ENCODE data around the gene SEMA5A.

The SEMA5A gene

DNA sequence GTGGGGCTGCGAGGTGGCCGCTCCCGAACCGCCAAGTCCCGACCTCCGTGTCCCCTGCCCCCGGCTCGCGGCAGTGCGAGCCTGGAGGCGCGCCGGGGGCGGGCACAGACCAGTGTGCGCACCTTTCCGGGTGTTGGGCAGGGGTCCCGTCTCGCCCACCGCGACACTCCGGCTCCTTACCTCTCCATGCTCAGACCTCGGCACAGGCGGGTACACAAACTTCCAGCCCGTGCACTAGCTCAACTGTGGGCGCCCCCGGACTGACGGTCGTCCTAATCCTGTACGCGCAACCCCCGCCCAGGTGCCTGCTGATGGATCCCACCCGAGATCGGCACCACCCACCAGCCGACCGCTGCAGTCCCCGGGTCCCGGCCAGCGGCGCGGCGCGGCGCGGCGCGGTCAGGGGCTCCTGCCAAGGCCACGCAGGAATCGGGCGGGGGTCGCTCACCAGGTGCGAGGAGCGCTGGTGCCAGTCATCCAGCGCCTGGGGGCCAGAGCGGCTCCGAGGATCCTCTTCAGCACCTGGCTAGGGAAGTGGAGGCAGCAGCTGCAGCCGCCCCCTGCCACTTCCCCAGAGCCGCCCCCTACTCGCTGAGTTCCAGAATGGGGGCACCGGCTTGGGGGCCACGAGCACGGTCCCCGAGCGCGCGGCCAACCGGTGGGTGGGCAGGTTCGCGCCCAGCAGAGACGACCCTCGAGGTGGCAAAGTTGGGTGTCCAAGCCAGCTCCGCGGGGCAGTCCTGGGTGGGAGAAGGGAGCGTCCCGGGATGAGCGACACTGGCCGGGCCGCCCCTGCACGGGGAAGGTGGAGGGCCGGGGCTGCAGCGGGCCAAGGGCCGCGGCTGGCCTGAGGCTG is 511 bp downstream of the SEMA5A start:
- DNase-seq, result no peak

DNA sequence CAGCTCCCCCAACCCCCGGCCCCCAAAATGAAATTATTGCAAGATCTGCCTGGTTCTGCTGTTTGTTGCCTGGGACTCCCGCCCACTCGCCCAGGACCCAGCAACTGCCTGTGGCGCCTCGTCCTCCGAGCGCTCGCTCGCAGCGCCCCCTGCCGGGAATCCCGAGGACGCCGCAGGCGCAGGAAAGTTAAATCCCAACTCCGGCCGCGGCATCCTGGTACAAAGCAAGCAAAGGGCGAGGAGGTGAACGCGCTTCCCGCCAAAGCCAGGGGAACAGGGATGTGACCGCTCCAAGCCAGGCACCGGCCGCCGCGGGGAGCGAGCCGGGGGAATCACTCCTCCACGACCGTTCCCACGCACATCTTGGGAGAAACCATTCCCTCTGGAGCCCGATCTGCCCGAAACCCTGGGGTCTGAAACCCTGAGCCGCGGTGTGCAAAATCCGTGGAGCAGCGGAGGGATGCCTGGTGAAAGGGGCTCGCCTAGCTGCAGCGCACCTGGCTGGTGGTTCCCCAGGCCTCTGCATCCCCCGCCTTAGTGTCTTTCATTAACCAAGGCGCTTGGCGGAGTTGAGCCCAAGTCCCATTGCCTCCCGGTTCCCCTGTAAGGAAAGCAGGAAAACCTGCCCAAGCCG is 1.3 kb downstream of the SEMA5A start:
- peak; percentile 16 for DNase-seq

DNA sequence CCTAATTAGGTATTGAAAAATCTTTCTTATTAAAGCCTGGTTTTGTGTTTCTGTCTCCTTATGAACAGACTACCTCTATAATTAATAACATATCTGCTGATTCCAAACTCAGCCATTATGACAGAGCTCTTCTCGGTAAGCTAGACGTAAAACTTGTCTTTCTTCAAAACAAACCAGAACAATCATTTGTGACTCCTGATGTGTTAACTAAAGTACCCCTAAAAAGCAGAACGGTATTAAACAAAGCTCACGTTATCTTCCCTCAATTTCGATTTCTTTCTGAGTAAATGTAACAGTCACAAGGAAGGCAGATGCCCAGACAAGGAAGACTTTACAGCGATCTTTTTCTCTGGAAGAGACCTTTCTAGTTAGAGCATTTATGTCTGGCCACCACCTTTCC is 1.8 kb downstream of the SEMA5A start:
- no peak for DNase-seq

DNA sequence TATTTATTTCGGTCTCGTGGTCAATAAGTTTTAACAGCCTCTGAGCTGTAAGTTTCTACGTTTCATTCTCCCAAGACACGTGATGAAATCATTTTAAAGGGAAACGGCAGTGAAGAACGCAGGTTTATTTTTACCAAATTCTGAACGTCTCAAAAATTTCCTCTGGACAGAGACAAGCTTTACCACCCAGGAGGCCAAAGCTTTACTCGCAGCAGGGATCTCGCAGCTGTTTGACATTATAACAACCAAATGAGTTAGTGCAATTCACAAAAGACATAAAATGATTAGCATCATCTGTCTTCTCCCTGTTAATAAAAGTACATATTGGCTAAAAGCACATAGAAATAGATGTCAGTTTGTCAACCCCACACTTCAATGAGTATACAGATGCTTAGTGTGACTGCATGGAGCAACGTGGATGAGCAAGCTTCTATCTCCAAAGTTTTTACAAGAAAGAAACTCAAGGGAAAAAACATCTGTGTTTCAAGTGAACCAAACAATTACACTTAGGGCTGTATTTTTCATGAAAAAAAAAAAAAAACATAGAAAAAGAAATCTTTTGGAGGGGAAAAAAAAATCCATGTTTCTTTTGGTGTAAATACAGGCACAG is 2.5 kb downstream of the SEMA5A start:
- DNase-seq, result no peak

DNA sequence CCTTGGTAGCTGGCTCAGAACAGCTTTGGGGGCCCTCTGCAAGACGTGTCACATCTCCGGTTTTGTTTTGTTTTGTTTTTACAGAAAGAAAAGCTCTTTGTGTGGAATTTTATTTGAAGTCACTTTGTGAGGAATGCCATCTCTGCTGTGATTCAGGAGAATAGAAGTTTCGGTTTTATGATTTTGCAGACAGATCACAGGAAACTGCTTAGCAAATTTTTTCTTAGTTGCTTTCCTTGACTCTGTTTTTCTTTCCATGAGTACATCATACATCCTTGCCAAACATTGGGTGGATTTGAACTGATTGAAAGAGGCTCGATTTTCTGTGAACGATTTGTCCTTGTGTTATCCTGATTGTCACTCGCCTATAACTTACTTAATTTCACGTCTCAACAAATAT is 5.1 kb downstream of the SEMA5A start:
- DNase-seq, result no peak

DNA sequence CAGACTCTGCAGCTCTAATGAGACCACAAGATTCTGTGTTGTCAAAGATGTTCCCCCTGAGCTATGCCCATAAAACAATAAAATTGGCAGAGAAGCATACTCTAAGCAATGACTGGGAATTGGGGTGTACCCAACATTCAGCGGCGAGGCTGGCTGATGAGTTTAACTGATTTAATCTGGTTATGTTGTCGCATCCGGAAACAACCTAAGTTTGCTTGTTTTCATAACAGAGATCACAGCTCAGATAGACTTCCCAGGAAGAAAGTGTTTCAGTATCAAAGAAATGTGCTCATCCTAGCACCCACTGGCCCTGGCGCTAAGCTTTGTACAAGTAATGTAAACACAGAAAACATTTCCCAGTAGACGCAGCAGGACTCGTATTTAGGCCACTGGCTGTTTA is 7.4 kb downstream of the SEMA5A start:
- no peak for DNase-seq

DNA sequence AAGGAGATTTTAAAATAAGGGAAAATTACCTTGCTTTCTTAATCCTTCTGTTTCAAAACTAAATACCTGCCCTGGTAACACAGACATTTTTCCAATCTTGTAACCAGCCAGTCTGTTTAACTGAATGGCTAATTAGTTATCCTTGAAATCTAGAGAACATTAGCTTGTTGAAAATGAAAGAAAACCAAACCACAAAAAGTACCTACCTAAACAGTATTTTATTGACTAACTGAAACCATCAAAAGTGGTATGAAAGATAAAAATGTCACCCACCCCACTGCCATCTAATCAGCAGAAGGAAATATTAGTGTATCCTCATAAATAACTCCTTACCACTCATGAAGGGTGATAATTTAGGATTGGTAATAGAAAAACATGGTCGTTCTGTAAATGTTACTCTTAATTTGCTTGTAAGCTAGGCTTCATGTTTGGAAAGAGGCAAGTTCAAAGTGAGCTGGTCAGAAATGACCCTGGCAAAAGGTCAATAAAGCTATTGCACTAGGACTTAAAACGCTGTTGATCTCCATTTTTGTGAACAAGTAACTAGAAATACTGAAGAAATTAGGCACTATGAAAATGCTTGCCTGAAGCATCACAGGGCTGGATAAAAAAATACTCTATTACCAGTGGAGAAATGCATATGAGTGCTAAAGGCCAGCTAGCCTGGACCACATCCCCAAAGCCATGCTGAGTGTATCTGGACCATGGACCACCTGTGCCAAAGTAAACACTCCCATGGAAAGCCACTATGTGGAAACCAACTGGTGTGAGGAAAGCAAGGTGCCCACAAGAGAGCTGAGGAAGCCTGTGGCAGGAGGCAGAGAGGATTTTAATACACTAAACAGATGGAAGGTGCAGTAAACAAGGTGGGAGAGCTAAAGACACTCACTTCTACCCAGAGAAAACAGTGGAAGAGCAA is 8.4 kb downstream of the SEMA5A start:
- no peak for DNase-seq

DNA sequence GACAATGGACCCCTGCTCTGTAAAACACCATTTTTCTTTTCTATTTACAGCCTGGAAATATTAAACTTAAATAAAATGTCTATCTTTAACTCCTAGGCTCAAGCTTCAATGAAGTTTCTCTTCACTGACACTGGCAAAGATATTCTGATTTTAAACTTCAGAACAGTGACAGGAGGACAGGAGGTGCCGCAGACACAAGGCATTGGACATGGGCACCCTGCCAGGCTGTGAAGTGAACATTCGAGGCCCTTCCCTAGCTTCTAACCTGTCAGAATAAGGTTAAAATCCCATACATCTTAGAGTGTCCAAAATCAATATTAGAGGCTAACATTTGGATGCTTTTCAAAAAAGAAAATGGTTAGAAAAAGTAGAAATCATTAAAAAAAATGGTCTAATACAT is 9.2 kb downstream of the SEMA5A start:
- no peak for DNase-seq

DNA sequence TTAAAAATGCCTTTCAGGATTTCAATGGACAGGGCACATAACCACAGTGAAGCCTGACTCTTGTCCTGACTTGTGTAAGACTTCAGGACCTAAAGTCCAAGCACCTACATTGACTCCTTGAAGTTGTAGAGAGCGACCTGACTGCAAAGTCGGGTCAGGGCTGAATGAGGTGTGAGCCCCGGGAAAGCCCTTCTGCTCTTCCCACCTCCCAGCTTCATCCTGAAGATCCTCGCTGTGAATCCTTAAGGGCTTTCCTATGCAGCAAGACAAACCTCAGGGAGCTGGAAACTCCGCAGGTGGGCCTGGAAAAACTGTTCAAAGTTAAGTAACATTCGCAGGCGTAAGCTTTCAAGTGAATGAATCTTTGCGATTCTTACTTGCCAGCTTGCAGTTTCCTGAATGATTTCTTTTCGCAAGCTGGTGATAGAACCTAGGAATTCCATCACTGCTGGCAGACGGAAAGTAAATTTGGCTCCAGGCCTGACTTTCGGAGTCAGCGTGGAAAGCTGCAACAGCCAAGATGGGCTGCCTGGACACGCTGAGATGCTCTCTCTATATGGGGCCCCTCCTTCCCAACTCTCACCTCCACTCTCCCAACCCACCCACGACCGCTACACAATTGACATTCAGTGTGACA is 10.9 kb downstream of the SEMA5A start:
- no peak for DNase-seq

DNA sequence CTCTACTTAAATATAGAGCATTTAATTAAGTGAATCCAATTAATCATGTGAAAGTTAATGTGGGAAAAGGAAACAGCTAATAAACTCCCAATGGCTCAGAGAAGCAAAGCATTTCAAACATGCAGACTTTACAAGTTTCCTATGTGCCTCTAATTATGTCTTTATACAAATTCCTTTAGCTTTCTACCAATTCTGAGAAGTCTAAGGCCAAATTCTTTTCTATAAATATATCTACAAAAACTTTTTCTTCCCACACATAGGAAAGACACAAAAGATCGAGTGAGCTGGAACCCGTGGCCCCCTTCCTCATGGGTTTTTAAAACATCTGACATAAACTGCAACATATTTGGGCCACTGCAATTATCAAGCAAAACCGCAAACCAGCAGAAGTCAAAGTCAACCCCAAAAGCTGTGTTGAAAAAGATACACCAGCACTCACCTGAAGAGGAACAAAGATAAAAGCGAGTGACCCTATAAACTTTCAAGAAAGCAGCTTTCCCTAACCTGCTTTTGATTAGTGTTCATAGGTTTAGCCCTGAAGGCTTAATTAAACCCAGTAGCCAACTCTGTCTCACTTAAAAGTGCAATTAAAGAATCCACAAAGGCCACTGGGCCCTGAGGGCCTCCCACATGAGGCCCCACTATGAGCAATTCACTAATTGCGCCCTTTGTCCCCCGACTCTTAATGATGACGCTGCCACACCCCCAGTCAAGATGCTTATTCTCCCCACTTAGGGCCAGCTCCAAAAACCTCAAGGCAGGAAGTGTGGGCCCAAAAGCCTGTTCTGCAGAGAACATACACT is 12.1 kb downstream of the SEMA5A start:
- DNase-seq, result no peak

DNA sequence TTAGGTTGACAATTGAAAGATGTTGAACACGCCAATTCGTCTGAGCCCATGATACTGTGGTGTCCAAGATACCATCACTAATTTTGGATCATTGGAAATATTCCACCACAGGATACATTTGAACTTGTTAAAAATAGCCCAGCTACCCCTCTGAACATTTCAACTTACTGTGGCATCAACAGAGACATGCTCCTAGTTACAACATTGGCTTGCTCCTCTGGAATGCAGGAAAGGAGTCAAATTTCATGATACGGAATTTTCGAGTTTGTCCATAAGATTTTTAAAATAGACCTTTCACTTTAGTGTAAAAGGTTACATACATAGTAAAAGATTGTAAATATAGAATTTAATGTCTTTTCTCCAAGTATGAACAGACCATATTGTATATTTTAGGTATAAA is 12.8 kb downstream of the SEMA5A start:
- DNase-seq, result no peak

DNA sequence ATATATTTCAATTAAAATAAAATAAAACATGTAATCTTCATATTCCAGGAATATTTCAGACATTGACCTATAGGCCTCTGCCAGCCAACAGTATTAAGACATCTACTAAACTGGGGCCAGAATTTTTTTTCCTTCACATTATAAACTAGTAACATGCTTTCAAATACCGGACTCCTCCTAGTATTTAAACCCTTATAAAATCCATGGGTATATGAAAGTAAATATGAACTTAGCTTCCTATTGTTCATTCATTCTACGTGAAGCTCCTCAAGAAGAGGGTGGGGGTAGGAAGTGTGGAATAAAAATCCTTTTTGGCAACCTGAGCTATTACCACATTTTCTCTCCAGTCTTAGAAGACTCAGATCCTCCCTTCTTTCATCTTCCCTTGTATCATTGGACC is 16.4 kb downstream of the SEMA5A start:
- DNase-seq, result no peak

DNA sequence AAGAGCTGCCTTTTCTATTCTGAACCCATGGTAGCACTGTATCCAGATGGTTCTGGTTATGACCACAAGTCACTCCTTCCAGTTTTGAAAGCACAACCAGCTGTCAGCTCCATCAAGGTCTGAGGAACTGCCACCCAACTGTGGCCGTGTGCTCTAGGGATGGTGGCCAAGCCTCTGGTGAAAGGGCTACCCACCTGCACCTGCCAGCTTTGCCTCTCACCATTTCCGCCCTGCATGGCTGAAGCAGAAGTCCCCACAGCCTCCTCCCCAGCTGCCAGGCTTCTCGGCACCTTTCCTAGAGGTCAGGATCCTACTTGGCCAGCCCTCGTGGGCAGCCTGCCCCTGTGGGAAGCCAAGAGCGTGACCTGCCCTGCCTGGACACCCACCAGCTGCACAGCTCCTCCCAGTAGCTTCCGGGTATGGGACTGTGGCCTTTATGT is 16.8 kb downstream of the SEMA5A start:
- DNase-seq, result no peak

DNA sequence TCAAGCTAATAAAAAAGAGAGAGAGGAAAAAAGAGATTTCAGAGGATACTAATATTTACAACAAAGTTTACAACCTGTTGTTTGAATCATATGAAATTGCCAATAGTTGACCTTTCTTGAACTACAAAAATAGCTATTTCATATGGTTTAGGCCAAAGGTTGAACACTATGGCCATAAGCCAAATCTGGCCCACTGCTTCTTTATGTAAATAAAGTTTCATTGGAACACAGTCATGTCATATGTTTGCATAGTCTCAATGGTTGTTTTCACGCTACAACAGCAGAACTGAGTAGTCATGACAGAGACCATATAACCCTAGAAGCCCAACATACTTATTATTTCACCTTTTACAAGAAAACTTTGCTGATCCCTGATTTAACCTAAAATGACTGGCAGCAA is 20.9 kb downstream of the SEMA5A start:
- no peak for DNase-seq

DNA sequence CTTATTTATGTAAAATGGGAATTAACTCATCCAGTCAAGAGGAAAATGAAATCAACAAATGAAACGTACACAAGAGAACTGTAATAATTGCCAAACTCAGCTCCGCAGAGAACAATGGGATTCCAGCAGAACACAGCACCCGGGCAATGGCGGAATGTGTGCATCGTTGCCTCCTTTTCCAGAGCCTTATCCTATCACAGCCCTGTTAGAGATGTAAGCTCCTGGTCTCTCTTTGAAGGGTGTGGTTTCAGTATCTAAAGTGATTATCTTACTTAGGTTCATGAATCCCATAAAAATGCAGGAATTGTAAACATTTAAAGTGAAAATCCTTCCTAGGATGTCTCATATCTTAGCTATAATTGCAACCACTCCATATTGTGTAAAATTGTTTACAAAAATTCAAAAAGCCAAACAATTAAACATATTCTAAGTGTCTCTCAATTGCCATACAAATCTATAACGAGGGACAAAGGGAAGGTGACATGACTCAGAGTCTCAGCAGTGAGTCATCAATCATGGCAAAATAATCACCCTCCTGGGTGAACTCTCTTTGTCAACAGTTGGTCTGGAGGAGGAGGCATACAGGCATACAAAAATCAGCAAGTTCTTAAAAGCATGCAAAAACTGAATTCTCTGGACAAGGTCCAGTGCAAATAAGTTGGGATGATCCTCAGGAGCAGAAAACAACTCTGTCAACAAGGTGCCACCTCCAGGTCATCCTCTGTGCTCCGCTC is 22.6 kb downstream of the SEMA5A start:
- DNase-seq, result no peak

DNA sequence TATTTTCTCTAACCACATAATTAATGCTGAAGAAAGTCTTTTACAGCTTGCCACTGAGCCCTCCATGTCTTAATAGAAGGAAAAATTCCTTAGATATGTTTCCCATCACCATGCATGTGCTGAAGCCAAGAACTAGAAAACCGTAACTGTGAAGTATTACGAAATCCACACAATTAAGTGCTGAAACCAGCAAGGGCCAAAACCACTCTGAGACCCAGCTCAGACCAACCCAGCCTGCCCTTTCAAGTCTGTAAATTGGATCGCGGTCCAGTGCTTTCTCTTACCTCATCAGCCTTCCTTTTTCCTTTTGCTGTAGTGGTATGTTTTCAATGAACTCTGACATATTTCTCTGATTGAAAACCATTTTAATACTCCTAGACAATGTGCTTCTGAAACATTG is 26.3 kb downstream of the SEMA5A start:
- DNase-seq, result no peak

DNA sequence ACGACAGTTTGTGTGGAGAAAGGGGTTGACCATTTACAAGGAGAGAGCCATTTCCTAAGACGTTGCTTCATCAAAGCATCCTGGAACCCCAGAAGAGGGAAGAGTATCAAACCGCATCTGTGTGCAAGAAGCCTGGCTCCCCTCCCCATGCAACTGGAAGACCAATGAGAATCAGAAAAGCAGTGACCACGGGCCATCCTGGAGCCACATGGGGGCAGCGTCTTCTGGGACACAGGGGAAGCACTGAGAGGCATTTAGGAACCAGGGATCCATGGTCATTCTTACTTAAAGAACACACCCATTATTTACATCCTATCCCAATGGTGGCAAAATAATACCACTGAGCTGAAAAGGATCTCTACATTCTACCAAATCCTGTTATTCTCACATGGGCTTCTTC is 29.3 kb downstream of the SEMA5A start:
- no peak for DNase-seq

DNA sequence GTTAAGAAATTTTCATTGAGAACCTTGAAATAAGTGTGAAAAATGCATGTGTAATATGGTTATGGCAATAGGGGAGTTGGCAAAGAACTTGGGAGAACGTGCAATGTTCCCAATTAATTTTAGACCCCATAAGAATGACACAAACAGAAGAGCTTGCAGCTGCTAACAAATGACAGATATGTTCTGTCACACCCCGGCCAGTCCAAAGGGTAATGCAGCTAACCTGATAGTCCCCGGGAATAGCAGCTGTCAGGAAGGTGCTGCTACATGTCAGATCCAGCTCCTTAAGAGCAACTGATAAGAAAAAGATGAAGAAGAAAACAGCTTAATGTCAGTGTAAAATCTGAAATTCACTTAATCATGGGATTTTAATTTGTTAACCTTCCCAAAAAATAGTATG is 30.4 kb downstream of the SEMA5A start:
- DNase-seq, result no peak

DNA sequence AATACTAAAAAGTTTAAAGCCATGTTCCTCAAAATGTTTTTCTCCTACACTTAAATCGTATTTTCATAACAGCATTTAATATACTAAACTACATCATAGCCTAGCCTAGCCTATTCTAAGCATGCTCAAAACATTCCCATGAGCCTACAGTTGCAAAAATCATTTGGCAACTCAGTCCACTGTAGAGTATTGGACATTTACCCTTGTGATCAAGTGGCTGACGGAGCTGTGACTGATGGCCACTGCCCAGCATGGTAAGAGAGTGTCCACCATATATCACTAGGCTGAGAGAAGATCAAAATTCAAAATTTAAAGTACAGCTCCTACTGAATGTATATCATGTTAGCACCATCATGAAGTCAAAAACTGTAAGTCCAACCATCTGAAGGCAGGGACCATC is 30.9 kb downstream of the SEMA5A start:
- no peak for DNase-seq

DNA sequence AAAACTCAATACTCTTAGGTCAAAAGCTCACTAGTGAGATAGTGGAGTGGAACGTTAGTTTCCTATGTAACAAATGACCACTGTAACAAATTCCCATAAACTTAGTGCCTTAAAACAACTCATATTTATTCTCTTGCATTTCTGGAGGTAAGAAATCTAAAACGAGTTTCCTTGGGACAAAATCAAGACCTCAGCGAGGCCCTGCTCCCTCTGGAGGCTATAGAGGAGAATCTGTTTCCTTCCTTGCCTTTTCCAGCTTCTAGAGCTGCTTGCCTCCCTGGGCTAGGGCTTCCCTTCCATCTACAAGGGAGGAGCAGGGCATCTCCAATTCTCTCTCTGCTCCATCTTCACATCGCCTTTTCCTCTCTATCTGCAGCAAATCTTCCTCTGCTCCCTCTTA is 32.0 kb downstream of the SEMA5A start:
- no peak for DNase-seq

DNA sequence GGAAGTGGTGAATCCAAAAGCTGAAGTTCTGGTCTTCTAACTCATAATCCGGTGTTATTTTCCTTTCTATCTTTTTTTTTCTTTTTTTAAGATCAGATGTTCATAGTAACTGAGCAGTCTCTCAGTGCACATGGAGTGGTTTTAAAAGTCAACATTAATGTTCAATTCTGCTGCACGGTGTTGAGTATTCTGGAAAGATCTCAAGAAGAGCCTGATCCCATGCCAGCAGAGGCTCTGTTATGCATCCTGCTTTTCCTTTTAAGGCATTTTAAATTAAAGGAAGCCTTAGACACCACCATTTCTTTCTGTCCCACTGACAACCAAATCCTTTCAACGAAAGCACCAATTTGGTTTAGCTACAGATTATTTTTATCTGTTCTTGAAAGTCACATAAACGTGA is 33.4 kb downstream of the SEMA5A start:
- DNase-seq, result no peak

All from activated effector memory CD4-positive, alpha-beta T cell treated with Interleukin-2 at 50 U/mL for 16 hours (primary cell).